ENCODE measurements around the gene RAB3GAP1.

GRCh38 chr2:135059577-135059976, 7.5 kb downstream of the RAB3GAP1 start:
- TF ChIP-seq CTCF (tag by site-specific recombination; IDR thresholded peaks at IDR 0.05) (no peak), ZNF449 (tag by site-specific recombination; IDR thresholded peaks at IDR 0.05) (no peak), ZNF157 (tag by site-specific recombination; IDR thresholded peaks at IDR 0.05) (no peak), TRIM28 (IDR thresholded peaks at IDR 0.05; ENCODE audit: borderline replicate concordance, low read length) (no peak), MZF1 (tag by site-specific recombination; IDR thresholded peaks at IDR 0.05; ENCODE audit: borderline replicate concordance) (no peak), ZNF792 (tag by site-specific recombination; IDR thresholded peaks at IDR 0.05) (no peak), ZNF155 (tag by site-specific recombination; IDR thresholded peaks at IDR 0.05) (no peak), MYNN (tag by site-specific recombination; IDR thresholded peaks at IDR 0.05; ENCODE audit: borderline replicate concordance) (no peak), ZNF580 (tag by site-specific recombination; IDR thresholded peaks at IDR 0.05) (no peak), ZNF169 (tag by site-specific recombination; IDR thresholded peaks at IDR 0.05) (no peak), REST (tag by site-specific recombination; IDR thresholded peaks at IDR 0.05) (no peak), ZNF610 (tag by site-specific recombination; IDR thresholded peaks at IDR 0.05; ENCODE audit: borderline replicate concordance) (no peak), ATF2 (tag by site-specific recombination; IDR thresholded peaks at IDR 0.05; ENCODE audit: low read depth) (no peak)

Data from HEK293 (cell line).